ENCODE data around the gene RPP25.

GRCh38 chr15:74906067-74906449, 50.5 kb downstream of the RPP25 start:
- TF ChIP-seq FOXP1 (IDR thresholded peaks at IDR 0.05) (no peak), FOXP1 (CRISPR knock-in tag; IDR thresholded peaks at IDR 0.05) (no peak), CTCF (CRISPR knock-in tag; IDR thresholded peaks at IDR 0.05) (no peak), TCF7 (IDR thresholded peaks at IDR 0.05; ENCODE audit: low read depth) (no peak), ZZZ3 (CRISPR knock-in tag; IDR thresholded peaks at IDR 0.05; ENCODE audit: borderline replicate concordance) (no peak), ZKSCAN1 (IDR thresholded peaks at IDR 0.05; ENCODE audit: low read length) (no peak), ZNF883 (CRISPR knock-in tag; IDR thresholded peaks at IDR 0.05; ENCODE audit: not compliant biosample characterization) (no peak), YEATS4 (CRISPR knock-in tag; IDR thresholded peaks at IDR 0.05; ENCODE audit: borderline replicate concordance) (no peak), TBX3 (IDR thresholded peaks at IDR 0.05; ENCODE audit: borderline replicate concordance) (no peak), ZNF138 (CRISPR knock-in tag; IDR thresholded peaks at IDR 0.05; ENCODE audit: low read depth) (no peak), ZNF207 (IDR thresholded peaks at IDR 0.05; ENCODE audit: borderline replicate concordance) (no peak)
- TF ChIP-seq, protein P1, sequence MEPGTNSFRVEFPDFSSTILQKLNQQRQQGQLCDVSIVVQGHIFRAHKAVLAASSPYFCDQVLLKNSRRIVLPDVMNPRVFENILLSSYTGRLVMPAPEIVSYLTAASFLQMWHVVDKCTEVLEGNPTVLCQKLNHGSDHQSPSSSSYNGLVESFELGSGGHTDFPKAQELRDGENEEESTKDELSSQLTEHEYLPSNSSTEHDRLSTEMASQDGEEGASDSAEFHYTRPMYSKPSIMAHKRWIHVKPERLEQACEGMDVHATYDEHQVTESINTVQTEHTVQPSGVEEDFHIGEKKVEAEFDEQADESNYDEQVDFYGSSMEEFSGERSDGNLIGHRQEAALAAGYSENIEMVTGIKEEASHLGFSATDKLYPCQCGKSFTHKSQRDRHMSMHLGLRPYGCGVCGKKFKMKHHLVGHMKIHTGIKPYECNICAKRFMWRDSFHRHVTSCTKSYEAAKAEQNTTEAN (CRISPR knock-in tag; conservative IDR thresholded peaks at IDR 0.05), result no peak

Data from HepG2 (cell line).